ENCODE data around the gene UNKL.
"Not testable (repeated sequence)": the region's sequence is repeated elsewhere in the genome, so short reads cannot be mapped to it uniquely, and the experiment has no call there.

UNKL gene

DNA sequence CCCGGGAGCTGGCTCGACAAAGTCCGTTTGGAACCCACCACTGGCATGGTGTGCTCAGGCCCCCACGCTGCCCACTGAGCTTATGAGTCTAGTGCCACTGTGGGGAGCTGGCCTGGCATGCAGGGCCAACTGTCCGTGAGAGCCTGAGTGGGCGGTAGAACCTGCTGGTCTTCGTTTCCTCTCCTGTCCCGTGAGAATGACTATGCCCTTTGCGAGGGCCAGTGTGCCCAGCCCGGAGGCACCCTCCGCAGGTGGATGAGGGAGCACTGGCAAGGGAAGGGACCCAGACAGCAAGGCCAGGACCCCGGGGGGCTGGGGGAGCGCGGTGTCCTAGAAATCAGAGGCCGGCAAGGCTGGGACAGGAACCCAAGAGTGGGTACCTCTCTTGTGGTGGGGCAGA is 77.9 kb downstream of the UNKL start:
- no peak for DNase-seq

DNA sequence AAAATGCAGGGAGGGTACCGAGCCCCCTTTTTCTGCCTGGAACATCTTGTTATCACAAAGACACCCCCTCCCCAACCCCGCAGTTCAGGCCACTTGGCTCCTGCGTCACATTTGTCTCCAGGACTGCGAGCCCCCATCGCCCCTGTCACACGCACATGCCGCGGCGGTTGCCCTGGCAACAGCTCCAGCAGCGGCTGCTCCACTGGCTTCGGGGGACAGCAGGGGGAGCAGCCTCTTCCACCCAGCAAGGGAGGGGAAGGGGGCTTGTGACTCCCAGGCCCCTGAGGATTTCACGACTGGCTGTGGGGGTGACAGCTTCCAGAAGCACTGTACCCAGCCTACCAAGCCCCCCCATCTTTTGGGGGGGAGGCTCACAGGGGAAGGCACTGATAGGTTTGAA is 78.5 kb downstream of the UNKL start:
- DNase-seq, result no peak

DNA sequence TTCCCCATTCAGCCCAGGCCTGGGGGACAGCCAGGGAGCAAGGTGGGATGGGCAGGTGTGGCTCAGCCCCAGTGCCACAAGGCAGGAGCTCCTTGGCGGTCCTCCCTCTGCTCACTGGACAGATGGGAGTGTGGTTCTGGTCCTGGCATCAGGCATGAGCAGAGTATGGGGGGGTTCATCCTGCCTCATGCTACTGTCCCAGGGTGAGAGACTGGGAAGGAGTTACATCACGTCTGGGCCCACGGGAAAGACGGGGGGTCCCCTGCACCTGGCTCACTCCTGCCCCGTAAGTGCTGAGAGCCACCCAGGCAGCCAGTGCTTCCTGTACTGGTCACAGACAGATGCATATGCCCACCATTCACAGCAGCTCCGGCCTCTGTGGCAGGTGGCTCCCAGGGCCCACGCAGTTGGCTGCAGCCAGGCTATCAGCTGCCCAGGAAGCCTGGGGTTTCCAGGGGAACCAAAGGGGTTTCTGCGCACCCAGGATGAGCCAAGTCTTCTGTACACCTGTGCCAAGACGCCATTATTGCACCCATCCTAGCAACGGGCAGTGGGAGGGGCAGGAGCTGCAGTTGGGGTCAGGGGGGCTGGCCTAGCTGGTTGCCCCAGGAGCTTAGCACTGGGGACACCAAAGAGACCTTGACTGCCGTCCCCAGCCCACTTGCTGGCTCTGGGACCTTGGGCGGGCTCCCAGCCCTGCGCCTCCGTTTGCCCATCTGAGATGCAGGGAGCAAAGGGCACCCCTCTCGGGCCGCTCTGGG is 79.1 kb downstream of the UNKL start:
- DNase-seq, result no peak

DNA sequence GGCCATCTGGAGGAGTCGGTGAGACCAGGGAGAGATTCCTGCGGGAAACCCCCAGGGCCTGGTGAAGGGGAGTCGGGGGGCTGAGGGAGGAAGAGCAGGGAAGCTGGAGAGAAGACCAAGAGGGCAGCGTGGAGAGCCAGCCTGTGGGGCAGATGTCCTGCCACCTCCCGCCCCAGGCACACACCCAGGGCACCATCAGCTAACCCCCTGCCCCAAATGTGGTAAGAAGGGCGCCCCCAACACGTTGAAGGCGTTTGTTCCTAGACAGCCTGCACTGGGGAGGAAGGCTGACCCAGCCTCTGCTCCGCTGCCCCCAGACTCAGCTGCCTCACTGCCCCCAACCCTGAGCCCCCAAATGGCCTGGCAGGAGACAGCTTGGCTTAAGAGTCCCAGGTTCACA is 79.8 kb downstream of the UNKL start:
- DNase-seq, result no peak

DNA sequence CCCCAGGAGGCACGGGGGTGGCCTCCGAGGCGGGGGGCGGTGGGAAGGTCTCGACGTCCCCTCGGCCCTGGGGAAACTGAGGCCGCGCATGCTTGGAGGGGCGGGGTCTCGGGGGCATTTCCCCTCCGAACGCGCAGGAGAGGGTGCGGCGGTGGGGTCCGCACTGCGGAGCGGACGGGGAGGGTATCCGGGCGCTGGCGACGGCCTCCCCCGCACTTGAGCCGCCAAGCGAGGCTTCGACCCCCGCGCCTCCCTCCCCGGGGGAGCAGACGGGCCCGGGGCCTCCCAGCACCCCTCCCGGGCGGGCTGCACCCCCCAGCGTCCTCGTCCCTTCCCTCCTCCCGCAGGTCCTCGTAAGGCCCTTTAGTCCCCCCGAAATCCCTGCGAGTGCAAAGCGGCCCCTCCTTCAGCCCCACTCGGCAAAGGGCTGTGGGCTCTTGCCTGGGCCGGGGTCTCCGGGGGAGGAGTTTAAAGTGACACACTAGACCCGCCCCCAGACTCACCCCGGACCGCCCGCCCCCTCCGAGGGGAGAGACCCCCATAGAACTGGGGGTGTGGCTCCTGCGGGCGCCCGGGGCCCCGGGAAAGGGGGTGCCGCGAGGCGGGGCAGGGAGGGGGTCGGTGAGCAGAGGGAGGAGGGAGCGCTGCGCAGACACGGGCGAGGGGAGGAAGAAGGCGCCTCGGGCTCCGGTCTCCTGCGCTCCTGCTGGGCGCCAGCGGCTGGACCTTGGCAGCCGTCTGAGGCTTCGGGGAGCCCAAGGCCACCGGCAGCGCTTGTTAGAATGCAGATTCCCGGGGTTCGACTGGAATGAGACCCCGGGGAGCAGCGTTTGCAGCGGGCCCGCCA is 80.4 kb downstream of the UNKL start:
- DNase-seq, result no peak

DNA sequence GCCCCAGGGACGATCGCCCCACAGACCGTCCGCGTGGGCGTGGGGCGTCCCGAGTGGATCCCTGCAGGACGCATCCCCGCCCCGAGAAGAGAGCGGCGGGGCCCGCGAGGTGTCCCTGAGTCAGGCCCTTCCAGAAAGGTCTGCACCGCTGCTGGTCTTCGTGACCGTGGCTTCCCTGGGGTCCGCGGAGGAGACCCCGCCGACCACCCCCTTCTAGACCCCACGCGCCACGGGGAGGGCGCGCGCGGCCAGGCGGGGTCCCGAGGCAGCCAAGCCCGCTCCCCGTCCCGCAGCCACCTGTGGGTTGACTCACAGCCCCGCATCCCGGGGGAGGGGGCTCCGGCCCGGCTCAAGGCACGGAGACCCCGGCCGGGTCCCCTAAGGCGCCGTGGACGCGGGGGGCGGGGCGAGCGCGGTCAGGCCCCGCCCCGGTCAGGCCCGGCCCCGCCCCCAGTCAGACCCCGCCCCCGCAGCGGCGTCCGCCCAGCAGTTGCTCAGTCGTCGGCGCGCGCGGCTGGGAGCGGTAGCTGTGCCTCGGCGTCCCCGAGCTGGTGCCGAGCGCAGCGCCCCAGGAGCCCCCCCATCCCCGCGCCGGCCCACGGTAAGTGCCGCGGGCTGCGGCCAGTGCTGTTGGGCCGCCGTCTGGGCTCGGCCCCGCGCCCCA is 81.2 kb downstream of the UNKL start, which contains the start of gene BAIAP3:
BAIAP3 (plus strand) TSS at position 497 of the 664 bp plus-strand sequence. CDS start 4,905 bp downstream, outside the sequence.
- DNase-seq, result peak in 4 of 5 experiments; percentile 24 to 58 (median 43)

DNA sequence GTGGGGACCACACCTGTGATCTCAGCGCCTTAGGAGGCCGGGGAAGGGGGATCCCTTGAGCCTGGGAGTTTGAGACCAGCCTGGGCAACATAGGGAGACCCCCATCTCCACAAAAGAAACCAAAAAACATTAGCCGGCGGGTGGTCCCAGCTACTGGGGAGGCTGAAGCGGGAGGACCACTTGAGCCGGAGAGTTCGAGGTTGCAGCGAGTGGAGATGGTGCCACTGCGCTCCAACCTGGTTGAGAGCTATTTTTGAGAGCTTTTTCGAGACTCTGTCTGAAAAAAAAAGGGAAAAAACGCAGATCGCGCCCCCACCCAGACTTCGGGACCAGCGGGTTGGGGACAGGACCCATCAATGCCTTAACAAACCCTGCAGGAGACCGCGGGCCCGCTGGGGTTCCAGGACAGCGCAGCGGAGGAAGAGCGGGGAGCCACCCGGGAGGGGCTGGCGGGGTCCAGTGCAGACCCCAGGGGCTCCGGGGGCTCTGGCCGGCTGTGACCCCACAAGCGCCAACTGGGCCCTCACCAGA is 81.8 kb downstream of the UNKL start:
- no peak for DNase-seq

DNA sequence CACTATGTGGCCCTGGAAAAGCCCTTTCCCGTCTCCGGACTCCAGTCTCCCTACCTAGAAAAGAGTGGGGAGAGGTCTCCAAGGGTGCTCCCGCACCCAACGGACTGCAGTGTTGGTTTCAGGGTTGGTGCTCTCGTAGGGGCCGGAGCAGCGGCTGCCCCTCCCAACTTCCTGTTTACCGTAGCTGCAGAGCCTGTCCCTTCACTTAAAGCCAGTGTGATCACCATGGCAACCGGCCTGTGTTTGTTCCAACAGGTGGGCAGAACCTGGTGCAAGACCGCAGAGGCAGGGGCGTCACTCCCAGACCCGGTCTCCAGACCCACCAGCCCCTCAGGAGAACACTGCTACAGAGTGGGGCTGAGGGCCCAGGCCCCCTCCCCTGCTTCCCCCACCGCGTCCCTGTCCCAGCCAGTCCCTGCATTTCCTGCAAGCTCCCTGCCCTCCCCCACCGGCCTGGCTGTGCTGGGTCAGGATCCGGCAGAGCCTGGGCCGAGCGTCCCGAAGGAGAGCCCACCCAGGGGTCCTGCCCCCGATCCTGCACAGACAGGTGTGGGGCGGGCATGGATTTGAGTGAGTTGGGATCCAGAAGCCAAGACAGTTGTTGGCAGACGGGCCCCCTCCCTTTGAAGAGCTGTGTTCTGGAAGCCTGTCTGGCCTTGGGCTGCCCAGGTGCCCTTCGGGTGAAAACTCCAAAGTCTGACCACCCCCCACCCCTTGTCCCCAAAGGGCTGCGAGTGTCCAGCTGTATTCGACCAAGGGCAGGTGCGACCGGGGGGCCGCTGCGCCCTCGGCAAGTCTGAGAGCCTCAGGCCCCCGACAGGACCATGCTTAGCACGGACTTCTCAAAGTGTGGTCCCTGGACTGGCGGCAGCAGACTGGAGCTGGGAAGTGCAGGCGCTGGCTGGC is 82.5 kb downstream of the UNKL start:
- peak in 3 of 5 experiments; percentile 34 to 59 (median 50) for DNase-seq

DNA sequence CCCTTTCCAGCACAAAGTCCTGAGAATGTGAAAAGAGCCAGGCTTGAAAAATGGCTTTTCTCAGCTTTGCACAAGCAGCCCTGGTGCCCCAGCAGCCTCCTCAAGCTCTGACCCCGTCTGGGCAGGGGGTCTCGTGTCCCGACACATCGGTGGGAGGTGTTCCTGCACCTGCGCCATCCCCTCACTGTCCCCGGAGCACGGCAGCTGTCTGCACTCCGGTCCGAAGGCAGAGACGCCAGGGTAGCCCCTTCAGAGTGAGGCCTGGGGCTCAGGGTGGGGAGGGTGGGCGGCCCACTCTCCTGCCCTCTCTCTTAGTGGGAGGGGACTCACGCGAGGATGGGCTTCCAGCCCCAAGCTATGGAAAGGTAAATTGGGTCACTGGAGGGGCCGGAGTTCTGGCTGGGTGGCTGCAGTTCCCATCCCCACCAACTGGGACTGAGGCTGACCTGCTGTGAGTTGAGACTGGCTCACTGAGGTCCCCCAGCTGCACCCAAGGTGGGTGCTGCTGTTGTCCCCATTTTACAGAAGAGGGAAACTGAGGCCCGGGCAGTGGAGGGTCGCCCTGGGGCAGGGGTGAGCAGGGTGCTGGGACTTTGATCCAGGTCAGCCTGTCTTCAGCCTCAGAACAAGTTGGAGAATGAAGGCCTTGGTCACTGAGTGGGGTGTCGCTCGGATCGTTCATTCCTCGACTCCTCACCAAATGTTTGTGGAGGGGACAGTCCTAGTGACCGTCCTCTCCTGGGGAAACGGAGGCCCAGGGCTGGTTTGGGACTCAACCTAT is 83.4 kb downstream of the UNKL start:
- DNase-seq, result no peak

DNA sequence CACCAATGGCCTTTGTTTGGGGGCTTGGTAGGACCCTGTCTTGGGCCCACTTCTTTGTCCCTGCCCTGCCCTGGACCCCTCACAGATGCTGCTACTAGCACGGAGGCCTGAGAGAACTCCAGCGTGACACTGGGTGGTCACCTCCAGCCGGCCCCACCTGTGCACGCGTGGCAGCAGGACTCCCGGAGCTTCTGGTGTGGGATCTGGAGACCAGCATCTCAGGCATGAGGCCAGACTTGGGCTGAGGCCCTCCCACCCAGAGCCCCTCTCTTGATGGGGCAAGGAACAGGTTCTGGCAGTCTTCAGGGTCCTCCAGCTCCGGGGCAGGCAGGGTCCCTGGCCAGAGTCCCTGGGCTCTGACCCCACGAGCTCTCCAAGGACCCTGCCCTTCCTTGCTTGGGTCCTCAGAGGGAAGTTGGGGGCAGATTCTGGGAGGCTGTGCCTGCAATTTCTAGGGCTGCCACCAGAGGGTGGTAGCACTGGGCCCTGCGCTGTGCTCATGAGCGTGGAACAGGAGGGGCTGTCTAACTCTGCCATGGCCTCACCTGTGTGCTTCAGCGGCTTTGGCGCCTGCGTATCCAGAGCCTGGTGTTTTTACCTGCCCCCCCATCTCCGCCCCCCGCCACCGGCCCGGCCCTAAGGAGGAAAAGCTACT is 84.1 kb downstream of the UNKL start:
- DNase-seq, result no peak

DNA sequence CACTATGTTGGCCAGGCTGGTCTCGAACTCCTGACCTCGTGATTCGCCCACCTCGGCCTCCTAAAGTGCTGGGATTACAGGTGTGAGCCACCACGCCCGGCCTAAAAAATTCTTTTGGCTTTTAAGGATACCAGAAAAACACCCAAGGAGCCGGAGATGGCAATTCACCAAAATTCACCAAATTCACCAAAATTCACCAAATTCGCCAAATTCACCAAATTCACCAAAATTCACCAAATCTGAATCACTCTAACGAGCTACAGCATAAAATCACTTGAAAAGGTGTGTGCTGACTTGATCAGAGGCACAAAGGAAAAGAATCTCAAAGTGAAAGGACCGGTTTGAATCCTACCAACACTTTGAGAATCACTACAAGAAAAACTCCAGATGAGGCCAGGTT is 85.5 kb downstream of the UNKL start:
- DNase-seq, result not testable (repeated sequence)

DNA sequence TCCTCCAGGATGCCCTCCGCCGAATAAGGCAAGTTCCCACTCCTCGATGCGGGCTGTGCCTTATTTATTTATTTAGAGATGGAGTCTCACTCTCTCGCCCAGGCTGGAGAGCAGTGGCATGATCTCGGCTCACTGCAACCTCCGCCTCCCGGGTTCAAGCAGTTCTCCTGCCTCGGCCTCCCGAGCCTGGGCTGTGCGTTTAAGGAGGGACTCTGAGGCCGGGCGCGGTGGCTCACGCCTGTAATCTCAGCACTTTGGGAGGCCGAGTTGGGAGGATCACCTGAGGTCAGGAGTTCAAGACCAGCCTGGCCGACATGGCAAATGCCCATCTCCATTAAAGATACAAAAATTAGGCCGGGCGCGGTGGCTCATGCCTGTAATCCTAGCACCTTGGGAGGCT is 86.4 kb downstream of the UNKL start:
- DNase-seq, result not testable (repeated sequence)

DNA sequence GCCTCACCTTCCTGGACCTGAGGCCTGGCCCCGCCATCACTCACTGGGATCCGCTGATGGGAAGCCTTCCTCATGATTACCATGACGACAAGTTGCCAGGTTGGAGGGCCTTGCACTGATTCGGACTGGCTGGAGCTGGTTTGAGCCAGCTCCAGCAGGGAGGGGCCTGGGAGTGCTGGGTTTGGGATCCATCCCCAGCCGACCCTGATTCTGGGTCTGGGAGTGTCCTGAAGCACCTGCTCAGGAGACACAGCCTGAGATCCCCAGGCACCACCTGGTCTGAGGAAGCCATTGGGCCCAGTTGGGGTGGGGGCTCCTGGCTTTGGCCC is 86.9 kb downstream of the UNKL start:
- no peak for DNase-seq

DNA sequence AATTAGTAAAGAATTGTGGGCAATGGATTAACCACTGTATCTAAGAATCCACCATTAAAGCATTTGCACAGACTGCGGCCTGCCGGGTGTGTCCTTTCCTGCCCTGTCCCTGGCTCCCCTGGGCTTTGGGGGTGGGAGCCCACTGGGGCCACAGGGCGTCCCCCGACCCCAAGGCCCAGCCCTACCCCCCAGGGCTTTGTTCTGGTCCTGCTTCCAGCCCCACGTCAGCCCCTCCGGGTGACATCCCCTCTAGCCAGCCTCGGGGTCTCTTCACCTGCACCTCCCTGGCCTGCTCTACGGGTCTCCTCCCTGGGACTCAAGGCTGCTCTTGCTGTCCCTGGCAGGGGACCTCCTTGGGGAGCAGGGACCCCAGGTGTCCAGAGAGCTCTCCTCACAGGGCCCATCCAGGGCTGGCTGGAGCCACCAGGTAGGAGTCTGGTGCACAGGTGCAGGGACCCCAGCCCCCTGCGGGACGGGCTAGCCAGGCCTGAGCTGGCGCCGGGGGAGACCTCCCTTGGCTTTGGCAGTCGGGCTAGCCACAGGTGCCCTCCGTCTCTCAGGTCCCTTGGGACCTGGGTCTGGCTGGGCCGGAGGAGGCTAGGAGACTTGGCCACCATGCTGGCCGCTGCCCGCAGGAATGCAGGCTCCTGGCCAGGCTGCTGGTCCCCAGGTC is 87.4 kb downstream of the UNKL start:
- DNase-seq, result no peak

DNA sequence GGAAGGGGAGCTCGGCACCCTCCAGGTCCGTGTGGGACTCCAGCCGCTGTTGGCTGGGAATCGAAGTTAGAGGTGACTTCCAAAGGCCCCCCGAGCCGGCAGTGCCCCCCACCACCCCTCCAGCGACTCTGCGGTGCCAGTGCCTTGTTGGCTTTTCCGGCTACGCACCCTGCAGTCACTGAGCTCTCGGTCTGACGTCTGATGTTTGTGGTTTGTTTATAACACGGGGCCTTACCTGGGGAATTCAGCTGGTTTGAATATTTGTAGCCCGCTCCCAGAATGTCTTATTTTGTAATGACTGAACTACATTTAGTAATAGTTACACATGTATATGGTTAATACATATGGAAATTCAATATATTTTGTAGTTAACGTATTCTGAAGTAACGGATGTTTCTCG is 88.1 kb downstream of the UNKL start:
- no peak for DNase-seq

DNA sequence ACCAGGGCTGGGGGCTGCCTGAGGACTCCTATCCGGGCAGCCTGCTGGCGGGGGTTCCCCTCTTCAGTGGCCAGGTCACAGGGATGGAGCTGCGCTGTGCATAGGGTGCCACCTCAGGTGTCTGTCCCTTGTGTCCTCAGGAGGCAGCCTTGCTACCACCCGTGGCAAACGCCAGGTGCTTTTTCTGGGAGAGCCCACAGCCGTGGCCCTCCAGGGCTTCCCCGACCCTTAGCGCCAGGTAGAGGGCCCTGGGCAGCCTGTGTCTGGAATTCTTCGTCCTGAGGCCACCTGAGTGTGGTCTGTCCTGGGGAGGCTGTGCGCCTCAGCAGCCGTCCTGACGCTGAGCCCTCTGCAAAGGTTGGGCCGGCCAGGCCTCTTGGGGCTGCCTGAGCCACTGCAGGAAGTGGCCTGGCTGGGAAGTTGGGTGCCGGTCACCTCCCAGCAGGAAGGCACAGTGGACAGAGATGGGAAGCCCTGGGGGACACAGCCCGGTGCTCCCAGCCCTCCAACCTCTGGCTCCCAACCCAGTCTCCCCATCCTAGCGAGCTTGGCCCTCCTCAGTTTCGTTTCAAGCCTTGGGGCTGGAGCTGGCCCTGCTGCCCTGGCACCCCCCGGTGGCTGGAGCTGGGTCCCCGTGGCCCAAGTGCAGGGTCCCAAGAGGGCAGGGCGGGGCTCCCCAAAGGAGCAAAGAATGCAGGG is 88.7 kb downstream of the UNKL start:
- no peak for DNase-seq

DNA sequence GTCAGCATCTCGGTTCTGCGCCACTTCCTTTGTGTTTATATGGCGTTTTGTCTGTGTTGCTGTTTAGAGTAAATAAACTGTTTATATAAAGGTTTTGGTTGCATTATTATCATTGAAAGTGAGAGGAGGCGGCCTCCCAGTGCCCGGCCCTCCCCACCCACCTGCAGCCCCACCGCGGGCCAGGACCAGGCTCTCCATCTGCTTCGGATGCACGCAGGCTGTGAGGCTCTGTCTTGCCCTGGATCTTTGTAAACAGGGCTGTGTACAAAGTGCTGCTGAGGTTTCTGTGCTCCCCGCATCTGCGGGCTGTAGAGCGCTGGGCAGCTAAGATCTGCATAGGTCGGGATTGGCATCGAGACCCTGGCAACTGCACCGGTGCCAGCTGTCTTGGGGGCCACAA is 89.2 kb downstream of the UNKL start:
- DNase-seq, result no peak

DNA sequence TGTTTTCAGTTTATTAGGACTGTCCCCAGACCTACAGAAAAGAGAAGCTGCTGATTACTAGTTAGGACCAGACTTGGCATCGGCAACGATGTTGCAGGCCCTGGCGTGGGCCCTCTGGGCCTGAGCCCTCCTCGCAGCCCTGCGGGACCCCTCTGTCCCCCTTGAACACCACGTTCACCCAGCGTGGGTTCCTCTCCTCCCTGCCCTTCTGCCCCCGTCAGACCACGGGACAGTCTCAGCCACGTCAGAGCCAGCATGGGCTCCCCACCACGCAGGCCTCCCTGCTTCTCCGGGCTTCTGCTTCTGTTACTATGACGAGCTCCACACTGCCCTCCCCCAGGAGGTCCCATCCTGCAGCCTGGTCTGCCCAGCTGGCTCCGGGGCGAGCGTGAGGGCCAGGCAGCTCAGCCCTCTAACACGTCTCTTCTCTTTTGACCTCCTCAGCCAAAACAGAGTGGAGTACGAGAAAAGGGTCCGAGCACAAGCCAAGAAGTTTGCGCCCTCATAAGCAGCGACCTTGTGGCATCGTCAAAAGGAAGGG is 90.1 kb downstream of the UNKL start:
- no peak for DNase-seq

Measured in T-helper 2 cell (primary cell).